Measurements from ENCODE around the gene CPNE9.

The CPNE9 gene

GRCh38 chr3:9686703-9687102, 16.9 kb upstream of the CPNE9 start:
- no peak for DNase-seq (ENCODE audit: low spot score)

- DNase-seq (ENCODE audit: low spot score): no peak
Observed at GRCh38 chr3:9687514-9687913, 16.1 kb upstream of the CPNE9 start.

DNA sequence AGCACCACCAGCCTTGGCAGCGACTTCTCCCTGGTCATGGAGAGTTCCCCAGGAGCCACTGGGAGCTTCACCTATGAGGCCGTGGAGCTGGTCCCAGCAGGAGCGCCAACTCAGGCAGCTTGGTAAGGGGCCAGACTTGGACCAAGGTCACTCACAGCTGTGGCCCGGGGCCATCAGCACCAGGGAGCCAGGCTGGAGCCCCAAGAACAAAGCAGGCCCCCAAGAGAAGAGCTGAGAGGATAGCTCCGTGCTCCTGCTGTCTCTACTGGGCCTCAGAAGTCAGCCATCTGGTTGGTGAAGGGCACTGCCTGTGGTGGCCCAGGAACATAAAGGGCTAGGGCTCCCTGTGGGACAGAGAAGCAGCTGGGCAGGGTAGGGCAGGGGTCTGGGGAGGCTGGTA, 14.7 kb upstream of the CPNE9 start:
- DNase-seq (ENCODE audit: low spot score): no peak

GRCh38 chr3:9689757-9690156, 13.9 kb upstream of the CPNE9 start:
- DNase-seq (ENCODE audit: low spot score): no peak

DNA sequence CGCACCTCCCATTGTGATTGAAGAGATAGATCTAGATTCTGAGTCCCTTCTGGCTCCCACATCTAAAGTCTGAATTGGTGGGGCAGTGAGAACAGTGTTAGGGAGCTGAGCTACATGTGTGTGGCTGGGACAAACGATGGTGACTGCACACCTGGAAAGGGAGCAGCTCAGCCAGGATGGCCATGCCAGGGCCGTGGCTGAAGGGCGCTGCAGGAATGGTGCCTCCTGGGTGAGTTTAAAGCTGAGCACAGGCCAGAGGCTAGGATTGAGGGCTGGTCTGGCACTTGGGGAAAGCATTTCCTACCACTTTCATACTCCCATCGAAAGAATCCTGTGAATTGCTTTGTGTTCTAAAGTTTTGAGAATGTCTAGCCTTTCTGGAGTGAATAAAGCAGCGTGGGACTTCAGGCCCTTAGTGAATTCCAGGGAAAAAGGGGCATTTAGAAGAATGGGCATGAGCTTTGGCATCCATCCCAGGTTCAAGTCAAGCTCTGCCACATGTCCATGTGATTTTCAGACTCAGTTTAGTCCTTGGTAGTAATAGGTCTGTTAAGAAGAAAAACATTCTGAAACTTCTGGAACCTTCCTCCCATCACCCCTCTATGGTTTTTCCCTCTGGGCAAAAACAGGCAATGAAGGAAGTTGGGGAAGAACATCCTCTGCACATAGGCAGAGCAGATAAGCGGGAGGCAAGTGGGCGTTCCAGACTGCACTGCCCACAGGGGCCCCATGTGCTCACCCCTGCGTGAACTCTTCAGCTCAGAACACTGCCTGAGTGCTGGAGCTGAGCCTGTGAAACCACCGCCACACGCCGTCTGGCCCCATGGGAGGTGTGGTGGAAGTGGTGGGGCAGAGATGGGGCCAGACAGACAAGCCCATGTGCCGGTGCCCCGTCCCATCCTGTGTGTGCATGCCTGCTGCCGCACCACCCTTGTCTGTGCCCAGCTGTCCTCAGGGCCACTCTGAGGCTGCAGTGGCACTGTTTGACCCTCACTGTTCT, 12.9 kb upstream of the CPNE9 start:
- DNase-seq (ENCODE audit: low spot score): peak; percentile 66

DNA sequence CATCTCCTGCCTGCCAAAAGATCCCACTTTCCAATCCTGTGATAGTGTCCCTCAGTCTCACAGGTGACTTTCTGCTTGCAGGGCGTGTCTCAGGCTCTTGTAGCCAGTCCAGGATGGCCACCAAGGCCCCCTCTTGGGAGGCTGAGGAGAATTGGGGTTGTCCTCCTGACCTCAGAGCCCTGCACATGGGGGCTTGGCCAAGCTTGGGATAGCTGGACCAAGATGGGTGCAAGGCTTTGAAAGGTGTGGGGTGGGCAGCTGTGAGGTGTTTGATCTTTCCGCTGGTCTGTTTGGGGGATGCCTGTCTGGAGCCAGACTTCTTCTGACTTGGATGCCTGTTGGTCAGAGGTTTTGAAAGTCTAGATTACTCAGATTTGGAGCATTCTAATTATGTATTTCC, 12.0 kb upstream of the CPNE9 start:
- no peak for DNase-seq (ENCODE audit: low spot score)

- DNase-seq (ENCODE audit: low spot score): no peak
Observed at GRCh38 chr3:9692416-9692815, 11.2 kb upstream of the CPNE9 start.

DNA sequence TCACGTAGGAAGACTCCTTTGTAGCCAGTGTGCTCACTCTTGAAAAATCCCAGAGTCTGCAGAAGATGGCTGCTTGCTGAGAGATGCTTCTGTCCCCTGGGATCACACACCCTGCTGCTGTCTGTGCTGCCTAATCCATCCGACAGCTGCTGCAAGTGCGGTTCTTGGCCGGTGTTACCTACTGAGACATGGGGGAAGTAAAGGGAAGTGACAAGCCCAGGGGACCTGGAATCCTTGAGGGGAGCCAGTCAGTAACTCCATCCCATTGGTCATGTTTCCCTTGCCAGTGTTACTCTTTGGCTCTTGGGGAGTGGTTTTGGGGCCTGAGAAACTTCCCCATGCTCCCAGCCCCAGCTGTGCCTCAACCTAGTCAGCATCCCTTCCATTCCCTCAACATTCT, 8.3 kb upstream of the CPNE9 start:
- no peak for DNase-seq (ENCODE audit: low spot score)

DNA sequence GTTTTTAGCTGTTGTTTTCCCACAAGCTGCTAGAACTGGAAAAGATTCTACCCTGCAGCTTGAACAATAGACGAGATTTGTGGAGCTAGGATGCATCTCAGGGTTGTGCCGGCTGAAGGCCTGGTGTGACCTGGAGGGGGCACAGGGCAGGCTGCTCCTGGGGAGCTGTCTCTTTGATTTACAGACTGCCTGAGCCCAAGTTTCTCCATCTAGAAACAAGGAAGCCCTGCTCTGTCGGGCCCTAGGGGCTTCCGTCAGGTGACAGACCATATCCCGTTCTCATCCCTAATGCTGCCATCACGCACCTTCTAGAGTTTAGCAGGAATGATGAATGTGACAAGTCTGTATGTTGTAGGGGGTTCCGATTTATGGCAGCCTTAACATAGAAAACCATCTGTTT, 7.9 kb upstream of the CPNE9 start:
- no peak for DNase-seq (ENCODE audit: low spot score)

DNA sequence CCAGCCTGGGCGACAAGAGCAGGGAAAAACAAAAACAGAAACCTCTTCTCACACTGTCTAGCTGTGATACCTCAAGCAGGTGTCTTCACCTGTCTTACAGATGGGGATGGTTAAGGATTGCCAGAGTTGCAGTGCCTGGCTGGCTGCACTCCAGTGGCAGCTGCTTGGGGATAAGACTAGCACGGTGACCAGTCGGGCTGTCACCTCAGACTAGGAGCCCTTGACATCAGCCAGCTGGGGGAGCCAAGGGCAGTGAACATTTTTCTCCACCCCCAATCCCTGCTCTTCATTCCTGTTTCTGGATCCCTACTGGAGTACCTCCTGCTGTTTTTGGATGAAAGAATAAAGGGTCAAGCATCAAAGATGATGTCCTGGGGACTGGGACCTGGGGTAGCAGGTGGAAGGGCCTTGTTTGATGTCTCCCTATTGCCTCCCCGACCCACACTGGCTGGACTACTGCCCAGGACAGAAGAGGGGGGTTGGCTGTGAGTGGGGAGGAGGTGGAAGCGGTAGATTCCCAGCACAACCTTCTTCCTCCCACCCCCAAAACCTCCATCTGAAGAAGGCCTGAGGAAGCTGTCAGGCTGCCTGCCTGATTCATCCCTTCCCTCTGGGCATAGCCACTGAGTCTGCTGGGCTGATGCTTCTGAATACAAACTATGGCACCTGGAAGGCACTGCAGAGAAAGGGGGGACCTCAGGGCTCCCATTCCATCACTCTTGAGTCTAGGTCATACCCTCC, 7.0 kb upstream of the CPNE9 start:
- DNase-seq (ENCODE audit: low spot score): no peak

GRCh38 chr3:9697892-9698291, 5.7 kb upstream of the CPNE9 start:
- DNase-seq (ENCODE audit: low spot score): no peak

DNA sequence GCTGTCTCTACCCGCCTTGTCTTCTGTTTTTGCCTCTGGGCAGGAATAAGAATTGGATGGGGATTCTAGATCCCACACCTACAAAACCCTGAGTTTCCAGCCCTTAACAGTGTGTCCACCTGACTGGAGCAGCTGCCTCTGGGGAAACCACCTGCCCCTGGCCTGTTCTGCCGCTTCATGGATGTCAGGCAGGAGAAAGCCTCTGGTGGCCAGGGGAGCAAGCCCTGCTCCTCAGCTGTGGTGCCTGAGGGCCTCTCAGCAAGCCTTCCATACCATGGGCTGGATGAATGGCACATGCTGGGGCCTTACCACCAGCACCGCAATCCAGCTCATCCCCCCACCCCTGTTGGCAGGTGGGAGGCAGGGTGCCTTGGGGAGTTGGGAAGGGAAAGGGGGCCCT, 5.3 kb upstream of the CPNE9 start:
- DNase-seq (ENCODE audit: low spot score): no peak

DNA sequence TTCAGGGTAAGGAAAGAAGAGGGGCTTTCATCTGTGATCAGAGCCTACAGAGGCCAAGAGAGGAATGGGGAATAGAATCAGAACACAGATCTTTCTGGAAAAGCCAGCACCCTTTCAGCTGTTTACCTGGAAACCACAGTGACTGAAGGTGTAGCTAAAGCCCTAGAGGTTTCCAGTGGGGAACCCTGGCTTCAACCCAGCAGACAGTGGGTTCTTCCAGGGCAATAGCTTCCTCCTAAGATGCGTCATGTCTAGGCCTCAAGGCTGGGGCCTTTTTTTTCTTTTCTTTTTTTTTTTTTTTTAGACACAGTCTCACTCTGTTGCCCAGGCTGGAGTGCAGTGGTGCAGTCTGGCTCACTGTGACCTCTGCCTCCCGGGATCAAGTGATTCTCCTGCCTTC, 3.1 kb upstream of the CPNE9 start:
- DNase-seq (ENCODE audit: low spot score): no peak

DNA sequence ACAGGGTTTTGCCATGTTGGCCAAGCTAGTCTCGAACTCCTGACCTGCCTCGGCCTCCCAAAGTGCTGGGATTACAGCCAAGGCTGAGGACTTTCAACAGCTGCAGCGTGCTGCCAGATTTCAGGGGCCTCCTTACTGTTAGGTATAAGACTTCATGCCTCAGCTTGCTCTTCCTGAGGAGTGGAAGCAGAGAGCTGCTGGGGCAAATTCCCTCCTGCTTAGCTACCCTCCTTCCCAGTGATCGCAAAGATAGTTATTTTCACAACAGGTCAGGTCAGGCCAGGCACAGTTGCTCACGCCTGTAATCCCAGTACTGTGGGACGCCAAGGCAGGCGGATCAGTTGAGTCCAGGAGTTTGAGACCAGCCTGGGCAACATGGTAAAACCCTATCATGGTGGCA, 2.6 kb upstream of the CPNE9 start:
- no peak for DNase-seq (ENCODE audit: low spot score)

- DNase-seq (ENCODE audit: low spot score): no peak
Observed at GRCh38 chr3:9701711-9702110, 1.9 kb upstream of the CPNE9 start.

GRCh38 chr3:9703240-9703639, 393 bp upstream of the CPNE9 start:
- no peak for DNase-seq (ENCODE audit: low spot score)

DNA sequence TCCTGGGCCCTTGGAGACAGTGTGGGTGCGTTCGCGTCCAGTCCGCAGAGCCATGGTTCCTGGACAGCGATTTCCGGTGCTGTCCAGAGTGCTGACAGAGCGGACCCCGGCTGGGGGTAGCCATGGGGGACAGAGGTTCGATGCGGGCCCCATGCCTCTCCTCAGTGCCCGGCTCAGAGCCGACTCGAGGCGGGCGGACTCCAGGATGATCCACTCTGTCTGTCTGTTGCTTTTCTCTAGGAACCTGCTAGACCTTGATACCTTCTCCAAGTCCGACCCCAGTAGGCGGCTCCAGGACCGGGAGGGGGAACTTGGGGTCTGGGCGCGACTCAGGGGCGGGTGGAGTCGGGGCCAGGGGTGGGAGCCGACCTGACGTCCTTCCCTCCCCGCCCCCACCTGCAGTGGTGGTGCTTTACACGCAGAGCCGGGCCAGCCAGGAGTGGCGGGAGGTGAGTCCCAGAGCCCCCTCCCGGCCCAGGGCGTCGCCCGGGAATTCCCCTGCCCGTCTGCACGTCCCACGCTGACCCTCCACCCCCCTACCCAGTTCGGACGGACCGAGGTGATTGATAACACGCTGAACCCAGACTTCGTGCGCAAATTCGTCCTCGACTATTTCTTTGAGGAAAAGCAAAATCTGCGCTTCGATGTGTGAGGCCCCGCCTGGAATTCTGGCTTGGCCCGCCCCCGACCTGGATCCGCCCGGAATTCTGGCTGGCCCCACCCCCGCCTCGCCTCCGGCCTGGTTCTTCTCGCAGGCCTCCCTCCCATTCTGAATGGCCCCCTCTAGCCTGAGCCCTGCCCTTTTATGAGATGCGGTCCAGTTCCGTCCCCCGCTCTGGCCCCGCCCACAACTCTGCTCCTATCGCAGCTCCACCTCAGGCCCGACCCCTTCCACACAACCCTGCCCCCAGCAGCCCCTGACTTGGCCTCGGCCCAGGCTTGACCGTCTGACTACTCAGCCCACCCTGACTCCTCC, 1.0 kb downstream of the CPNE9 start:
- DNase-seq (ENCODE audit: low spot score): no peak

DNA sequence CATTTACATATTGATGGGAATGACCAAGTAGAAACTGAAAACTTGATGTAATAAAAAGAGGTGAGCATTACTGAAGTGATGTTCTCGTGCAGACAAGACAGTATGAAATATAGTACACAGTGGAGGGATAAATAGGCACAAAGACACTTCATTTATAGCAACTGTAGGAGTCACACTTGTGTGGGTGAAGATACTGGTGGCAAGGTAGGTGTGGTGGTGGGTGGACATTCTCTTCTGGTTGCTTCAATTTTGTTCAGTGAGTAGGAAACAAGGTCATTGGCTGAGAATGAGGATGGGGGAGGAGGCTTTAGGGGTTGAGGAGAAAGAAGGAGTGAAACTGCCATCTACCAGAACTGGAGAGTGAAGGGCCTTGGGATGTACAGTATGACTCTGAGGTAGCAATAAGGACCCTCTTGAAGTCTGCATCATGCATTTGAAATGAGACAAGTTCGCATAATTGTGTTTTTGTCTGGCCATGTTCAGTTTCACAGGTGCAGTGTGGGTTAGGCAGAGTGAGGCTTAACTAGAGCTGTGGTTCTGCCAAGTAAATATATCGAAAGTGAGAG, 6.6 kb downstream of the CPNE9 start:
- DNase-seq (ENCODE audit: low spot score): no peak

- DNase-seq (ENCODE audit: low spot score): no peak
Observed at GRCh38 chr3:9712415-9712814, 8.8 kb downstream of the CPNE9 start.

- no peak for DNase-seq (ENCODE audit: low spot score)
Observed at GRCh38 chr3:9713142-9713541, 9.5 kb downstream of the CPNE9 start.

DNA sequence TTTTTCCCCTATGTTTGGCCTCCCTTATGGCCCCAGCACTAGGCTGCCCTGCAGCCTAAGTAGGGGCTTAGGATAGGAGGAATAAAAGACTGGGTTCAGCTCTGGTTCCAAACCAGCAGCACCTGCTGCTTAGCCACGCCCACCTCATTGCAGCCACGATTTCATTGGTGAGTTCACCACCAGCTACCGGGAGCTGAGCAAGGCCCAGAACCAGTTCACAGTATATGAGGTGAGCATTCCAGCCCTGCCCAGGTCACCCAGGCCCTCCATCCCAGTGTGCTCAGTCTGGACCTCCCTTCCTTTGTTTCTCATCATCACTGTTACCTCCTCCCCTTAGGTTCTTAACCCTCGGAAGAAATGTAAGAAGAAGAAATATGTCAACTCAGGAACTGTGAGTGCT, 11.5 kb downstream of the CPNE9 start:
- DNase-seq (ENCODE audit: low spot score): peak; percentile 45
